Measurements from ENCODE around the gene TP53I11. TPM values are rescaled to one million over a fixed set of nuclear protein-coding genes. Genes with fewer than 3 reads are reported as not detected.

The TP53I11 gene
- total and polyA plus RNA-seq, 11 donors: 24.0 to 91.3 (median 39.4) TPM

GRCh38 chr11:44963136-44963535 is 12.5 kb upstream of the TP53I11 start:
- ATAC-seq (no peak), DNase-seq (no peak)
- no peaks in the 10 kb centered on the region for H3K4me1 ChIP-seq
- no peak overlapping the region for H3K27ac ChIP-seq
- no peaks in the 10 kb centered on the region for H3K9me3 ChIP-seq
- WGBS, 4 donors: 74 to 86% (median 83%) methylated on average over 3 to 7 of the region's 7 CpGs
- no peaks in the 10 kb centered on the region for H3K36me3 ChIP-seq
- no peak for TF ChIP-seq CTCF (IDR thresholded peaks at IDR 0.05)
- no peak for TF ChIP-seq POLR2A (IDR thresholded peaks at IDR 0.05)
- H3K4me3 ChIP-seq: no peak overlapping the region
- intact Hi-C loops (cut with DNase I): no loop called here
- no peaks in the 10 kb centered on the region for H3K27me3 ChIP-seq

GRCh38 chr11:44962464-44962863 is 11.8 kb upstream of the TP53I11 start:
- Histone ChIP-seq H3K4me3 (no peak overlapping the region), H3K4me1 (peaks cover 0 to 1% (median 0%) of the 10 kb centered on the region in 12 donors), H3K27ac (no peak overlapping the region), H3K9me3 (no peaks in the 10 kb centered on the region), H3K36me3 (no peaks in the 10 kb centered on the region), H3K27me3 (no peaks in the 10 kb centered on the region)
- ATAC-seq: no peak
- TF ChIP-seq CTCF (IDR thresholded peaks at IDR 0.05): no peak
- TF ChIP-seq POLR2A (IDR thresholded peaks at IDR 0.05): no peak
- intact Hi-C loops (cut with DNase I): no loop called here
- no peak for DNase-seq
- WGBS, 4 donors: 86 to 95% (median 89%) methylated on average over 3 of the region's 3 CpGs

GRCh38 chr11:44960200-44960845 is 9.6 kb upstream of the TP53I11 start:
- no peak for ATAC-seq
- Histone ChIP-seq H3K4me1 (peaks cover 0 to 19% (median 4%) of the 10 kb centered on the region in 12 donors), H3K27me3 (no peaks in the 10 kb centered on the region), H3K36me3 (no peaks in the 10 kb centered on the region), H3K4me3 (no peak overlapping the region), H3K9me3 (no peaks in the 10 kb centered on the region), H3K27ac (no peak overlapping the region)
- intact Hi-C loops (cut with DNase I): no loop called here
- WGBS, 4 donors: 53 to 61% (median 54%) methylated on average over 7 of the region's 7 CpGs
- no peak for DNase-seq
- TF ChIP-seq POLR2A (IDR thresholded peaks at IDR 0.05): no peak
- TF ChIP-seq CTCF (IDR thresholded peaks at IDR 0.05): no peak

GRCh38 chr11:44959064-44959463 is 8.4 kb upstream of the TP53I11 start:
- Histone ChIP-seq H3K36me3 (no peaks in the 10 kb centered on the region), H3K27ac (no peak overlapping the region), H3K27me3 (no peaks in the 10 kb centered on the region), H3K4me1 (peaks cover 0 to 31% (median 14%) of the 10 kb centered on the region in 12 donors), H3K9me3 (no peaks in the 10 kb centered on the region), H3K4me3 (no peak overlapping the region)
- 91 to 98% (median 96%) methylated on average over 3 of the region's 3 CpGs for WGBS, 4 donors
- no peak for ATAC-seq
- intact Hi-C loops (cut with DNase I): no loop called here
- no peak for TF ChIP-seq POLR2A (IDR thresholded peaks at IDR 0.05)
- TF ChIP-seq CTCF (IDR thresholded peaks at IDR 0.05): no peak
- no peak for DNase-seq
